Small intestine (tissue), 16 donors: ENCODE results near the gene DGKA. TPM values are rescaled to one million over a fixed set of nuclear protein-coding genes. Genes with fewer than 3 reads are reported as not detected.

Experiments
- DNase-seq, 2 donors: peaks; one replicate each; pipeline versions ENCODE4 v3.0.0 to v3.0.0-alpha.2; 2013
- FAIRE-seq: peaks from 2 replicates; lab custom pipeline; 2012; peaks lifted over from hg19 to GRCh38; lab: Jason Lieb, UNC
- H3K27ac ChIP-seq, 3 donors: one replicate each; pipeline ENCODE4 v1.5.1; 2013; ENCODE audit warnings: low read length in 2 of 3, mild to moderate bottlenecking in 2 of 3, control low read depth in 1 of 3, inconsistent platforms in 1 of 3, low read depth in 1 of 3, moderate library complexity in 1 of 3
- H3K27me3 ChIP-seq, 3 donors: one replicate each; pipeline ENCODE4 v1.6.1; 2013; ENCODE audit warnings: low read length in 3 of 3, inconsistent platforms in 1 of 3; ENCODE audit not compliant: control insufficient read depth in 3 of 3, insufficient read depth in 3 of 3
- H3K36me3 ChIP-seq, 3 donors: one replicate each; pipeline ENCODE4 v1.6.1; 2013; ENCODE audit warnings: low read length in 3 of 3, inconsistent platforms in 1 of 3, low read depth in 1 of 3, mild to moderate bottlenecking in 1 of 3, moderate library complexity in 1 of 3; ENCODE audit not compliant: control insufficient read depth in 3 of 3, insufficient read depth in 2 of 3
- H3K4me1 ChIP-seq, 3 donors: one replicate each; pipeline ENCODE4 v1.6.1; 2013; ENCODE audit warnings: low read length in 2 of 3, inconsistent platforms in 1 of 3, low read depth in 1 of 3, mild to moderate bottlenecking in 1 of 3, moderate library complexity in 1 of 3; ENCODE audit not compliant: control insufficient read depth in 3 of 3, insufficient read depth in 2 of 3
- H3K4me3 ChIP-seq, 3 donors: one replicate each; pipeline ENCODE4 v1.5.1; 2013; ENCODE audit warnings: low read length in 3 of 3, control low read depth in 1 of 3, inconsistent platforms in 1 of 3, low read depth in 1 of 3, mild to moderate bottlenecking in 1 of 3, moderate library complexity in 1 of 3
- H3K9me3 ChIP-seq, 2 donors: one replicate each; pipeline ENCODE4 v1.6.1; 2013; ENCODE audit warnings: low read depth in 1 of 2, low read length in 1 of 2; ENCODE audit not compliant: control insufficient read depth in 2 of 2, insufficient read depth in 1 of 2
- WGBS, 3 donors: extraction: QIAGEN DNeasy Blood & Tissue Kit; methylation state at CpG; one replicate each; pipeline ENCODE4 v1.1.7; 2013; 5-methylcytosine and 5-hydroxymethylcytosine counted together
- long read RNA-seq, 10 donors: transcript quantifications; one replicate each; lab custom pipeline, GENCODE V29; 2026
- polyA plus RNA-seq, 4 donors: library from polyadenylated mRNA; stranded (reverse) in 3 of 4; unstranded in 1 of 4; fragments of 200-250 nt in 3 of 4; fragments of 120-200 nt in 1 of 4; gene quantifications; one replicate each; pipeline versions ENCODE4 v1.2.1 to v1.2.3, GENCODE V29; 2013
- donor health status: healthy with polysubstance abuse.
- donor health status: control.
- donor health status: control.
- donor health status: Bipolar disorder and iron deficiency.
- donor health status: healthy.

Gene DGKA
- 100 to 1,000 TPM in 2 of 4 donors, 10 to 100 TPM in 2; 14.4 to 386 (median 180) TPM for polyA plus RNA-seq
- long read RNA-seq, donor 1, partial matches to known transcripts, result 8 of 71 reads
- long read RNA-seq, donor 1, other reads (novel, unspliced or antisense), result 62 of 71 reads
- long read RNA-seq, donor 2, result 0 reads
- long read RNA-seq, donor 3, result 0 reads
- long read RNA-seq, donor 4, result 0 reads
- long read RNA-seq, donor 5, partial matches to known transcripts, result 0 of 1 reads
- long read RNA-seq, donor 5, other reads (novel, unspliced or antisense), result 0 of 1 reads
- long read RNA-seq, donor 6, partial matches to known transcripts, result 0 of 1 reads
- long read RNA-seq, donor 6, other reads (novel, unspliced or antisense), result 0 of 1 reads
- long read RNA-seq, donor 7, result 0 reads
- long read RNA-seq, donor 8, result 0 reads
- long read RNA-seq, donor 9, result 0 reads
- long read RNA-seq, donor 10, partial matches to known transcripts, result 5 of 7 reads
- long read RNA-seq, donor 10, other reads (novel, unspliced or antisense), result 0 of 7 reads

DNA sequence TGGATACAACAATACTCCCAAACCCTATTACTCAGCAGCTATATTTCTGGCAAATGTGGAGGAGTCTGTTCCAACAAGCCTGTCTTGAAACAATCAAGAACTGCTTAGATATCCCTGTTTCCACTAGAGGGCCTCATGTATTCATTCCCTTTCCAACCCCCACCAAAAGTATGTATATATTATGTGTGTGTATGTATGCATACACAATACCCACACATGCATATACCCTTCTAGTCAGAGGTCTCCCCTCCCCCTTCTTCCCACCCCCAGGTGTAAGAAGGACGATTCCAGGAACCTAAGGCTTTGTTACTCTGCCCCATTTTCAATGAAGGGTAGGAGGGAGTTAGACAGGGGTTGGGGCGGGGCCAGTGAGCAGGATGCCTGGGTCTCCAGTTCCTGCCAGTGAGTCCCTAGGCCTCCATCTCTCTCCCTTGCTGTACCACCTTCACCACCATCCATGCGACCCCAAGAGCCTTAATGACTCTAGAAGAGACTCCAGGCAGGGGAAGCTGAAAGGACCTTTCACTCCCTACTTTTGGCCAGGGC is at the start of gene DGKA:
Gene DGKA, plus strand, starts transcription at position 392 of the 546 bp plus-strand sequence. CDS start 5,342 bp downstream, outside the sequence.
- 27 to 37% (median 31%) methylated on average over 2 to 3 of the region's 3 CpGs for WGBS, 3 donors
- no peak for FAIRE-seq
- peaks cover 7 to 56% (median 17%) of the 10 kb centered on the region in 3 donors for H3K4me1 ChIP-seq

DNA sequence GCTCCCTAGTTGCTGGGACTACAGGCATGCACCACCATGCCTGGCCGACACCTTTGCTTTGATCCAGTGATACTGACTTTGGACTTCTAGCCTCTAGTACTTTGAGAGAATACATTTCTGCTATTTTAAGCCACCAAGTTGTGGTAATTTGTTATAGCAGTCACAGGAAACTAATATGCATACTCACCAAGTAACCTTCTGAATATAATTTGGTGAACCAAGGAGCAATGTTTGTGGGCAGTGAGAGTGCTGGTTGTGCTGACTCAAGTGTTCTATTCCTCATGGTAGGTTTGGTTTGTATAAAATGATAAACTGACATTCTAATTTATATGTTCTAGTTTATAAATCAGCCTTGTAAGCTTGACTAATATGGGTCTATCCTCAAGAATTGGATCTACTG is 45.8 kb upstream of the DGKA start:
- no peaks in the 10 kb centered on the region for H3K27me3 ChIP-seq
- no peak overlapping the region for H3K27ac ChIP-seq
- H3K4me1 ChIP-seq, result no peaks in the 10 kb centered on the region
- H3K4me3 ChIP-seq, result no peak overlapping the region
- no peak for DNase-seq
- FAIRE-seq, result no peak
- H3K9me3 ChIP-seq, result no peaks in the 10 kb centered on the region
- 46 to 71% (median 50%) methylated on average over 1 of the region's 1 CpG for WGBS, 3 donors
- peaks cover 0 to 2% (median 0%) of the 10 kb centered on the region in 3 donors for H3K36me3 ChIP-seq

More for the DNA sequence above, at the start of gene DGKA:
- peaks cover 0 to 2% (median 0%) of the 10 kb centered on the region in 3 donors for H3K36me3 ChIP-seq
- no peaks in the 10 kb centered on the region for H3K9me3 ChIP-seq
- H3K27me3 ChIP-seq, result peaks cover 0 to 11% (median 0%) of the 10 kb centered on the region in 3 donors
- peak within 1 kb of the TSS; percentile 60 to 91 (median 90) for H3K4me3 ChIP-seq
- H3K27ac ChIP-seq, result peak within 1 kb of the TSS; percentile 86 to 98 (median 94)
- DNase-seq, result peak; percentile 78 to 82

DNA sequence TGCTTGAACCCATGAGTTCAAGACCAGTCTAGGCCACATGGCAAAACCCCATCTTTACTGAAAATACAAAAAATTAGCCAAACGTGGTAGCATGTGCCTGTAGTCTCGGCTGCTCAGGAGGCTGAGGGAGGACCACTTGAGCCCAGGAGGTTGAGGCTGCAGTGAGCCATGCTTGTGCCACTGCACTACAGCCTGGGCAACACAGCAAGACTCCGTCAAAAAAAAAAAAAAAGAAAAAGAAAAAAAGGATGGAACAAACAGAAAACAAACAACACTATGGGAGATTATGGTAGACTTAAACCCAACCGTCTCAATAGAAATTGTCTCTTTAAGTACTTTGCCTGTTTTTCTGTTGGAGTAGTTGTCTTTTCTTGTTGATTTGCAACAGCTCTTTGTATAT is 39.7 kb upstream of the DGKA start:
- no peaks in the 10 kb centered on the region for H3K4me1 ChIP-seq
- H3K27ac ChIP-seq, result no peak overlapping the region
- H3K27me3 ChIP-seq, result no peaks in the 10 kb centered on the region
- DNase-seq (no peak), FAIRE-seq (no peak)
- H3K36me3 ChIP-seq, result no peaks in the 10 kb centered on the region
- no peak overlapping the region for H3K4me3 ChIP-seq
- WGBS, 3 donors, result 94 to 98% (median 95%) methylated on average over 4 of the region's 4 CpGs
- H3K9me3 ChIP-seq, result no peaks in the 10 kb centered on the region

DNA sequence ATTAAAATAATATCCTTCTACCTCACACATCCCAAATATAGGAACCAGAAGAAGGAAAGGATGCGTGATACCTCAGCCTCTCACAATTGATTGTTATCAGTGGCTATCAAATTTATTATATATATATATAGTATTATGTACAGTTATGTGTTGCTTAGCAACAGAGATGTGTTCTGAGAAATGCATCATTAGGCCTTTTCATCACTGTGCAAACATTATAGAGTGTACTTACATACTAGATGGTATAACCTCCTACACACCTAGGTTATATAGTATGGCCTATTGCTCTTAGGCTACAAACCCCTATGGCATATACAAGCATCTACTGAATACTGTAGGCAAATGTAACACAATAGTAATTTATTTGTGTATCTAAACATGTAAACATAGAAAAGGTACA is 37.2 kb upstream of the DGKA start:
- no peak for FAIRE-seq
- Histone ChIP-seq H3K4me3 (no peak overlapping the region), H3K4me1 (peaks cover 0 to 1% (median 0%) of the 10 kb centered on the region in 3 donors), H3K27me3 (no peaks in the 10 kb centered on the region), H3K9me3 (no peaks in the 10 kb centered on the region), H3K27ac (no peak overlapping the region), H3K36me3 (no peaks in the 10 kb centered on the region)
- WGBS, 3 donors, result 93 to 97% (median 95%) methylated on average over 1 of the region's 1 CpG
- DNase-seq, result no peak

- H3K27me3 ChIP-seq, result no peaks in the 10 kb centered on the region
- no peak overlapping the region for H3K27ac ChIP-seq
- WGBS, 3 donors, result 5 to 45% (median 33%) methylated on average over 2 of the region's 2 CpGs
- peaks cover 0 to 6% (median 0%) of the 10 kb centered on the region in 3 donors for H3K4me1 ChIP-seq
- DNase-seq (peak; percentile 56 to 81), FAIRE-seq (no peak)
- H3K36me3 ChIP-seq, result peaks cover 5 to 23% (median 11%) of the 10 kb centered on the region in 3 donors
- H3K4me3 ChIP-seq, result no peak overlapping the region
- no peaks in the 10 kb centered on the region for H3K9me3 ChIP-seq
These were observed 31.9 kb upstream of the DGKA start for GRCh38 chr12:55899082-55899481.

GRCh38 chr12:55901881-55902490 is 29.0 kb upstream of the DGKA start:
- no peaks in the 10 kb centered on the region for H3K9me3 ChIP-seq
- peaks cover 5 to 23% (median 11%) of the 10 kb centered on the region in 3 donors for H3K36me3 ChIP-seq
- peak overlapping the region in 1 of 3 donors; percentile 9 for H3K27ac ChIP-seq
- H3K4me3 ChIP-seq, result no peak overlapping the region
- H3K4me1 ChIP-seq, result peaks cover 0 to 6% (median 0%) of the 10 kb centered on the region in 3 donors
- FAIRE-seq (no peak), DNase-seq (no peak)
- 90 to 97% (median 94%) methylated on average over 7 of the region's 7 CpGs for WGBS, 3 donors
- no peaks in the 10 kb centered on the region for H3K27me3 ChIP-seq

GRCh38 chr12:55906056-55906455 is 24.9 kb upstream of the DGKA start:
- DNase-seq (no peak), FAIRE-seq (no peak)
- H3K27ac ChIP-seq, result no peak overlapping the region
- no peaks in the 10 kb centered on the region for H3K4me1 ChIP-seq
- H3K4me3 ChIP-seq, result no peak overlapping the region
- 75 to 81% (median 80%) methylated on average over 1 of the region's 1 CpG for WGBS, 3 donors
- H3K27me3 ChIP-seq, result no peaks in the 10 kb centered on the region
- no peaks in the 10 kb centered on the region for H3K9me3 ChIP-seq
- H3K36me3 ChIP-seq, result peaks cover 5 to 19% (median 11%) of the 10 kb centered on the region in 3 donors
